GM12874 (cell line): ENCODE results near the gene TENM4.

Experiments
- CTCF ChIP-seq: IDR thresholded peaks from 2 replicates; pipeline ENCODE4 v1.5.1; 2011; ENCODE audit warnings: low read depth, mild to moderate bottlenecking, control low read depth, low read length, moderate library complexity; ENCODE audit not compliant: insufficient read depth

TENM4 gene

GRCh38 chr11:78834886-78835285 lies 605.9 kb downstream of the TENM4 start:
- no peak for TF ChIP-seq CTCF

GRCh38 chr11:78833237-78833636 lies 607.6 kb downstream of the TENM4 start:
- no peak for TF ChIP-seq CTCF

GRCh38 chr11:78832226-78832947 lies 608.4 kb downstream of the TENM4 start:
- no peak for TF ChIP-seq CTCF

GRCh38 chr11:78831571-78831970 lies 609.3 kb downstream of the TENM4 start:
- TF ChIP-seq CTCF: no peak

- TF ChIP-seq CTCF: no peak
Measured at GRCh38 chr11:78830277-78830819, 610.5 kb downstream of the TENM4 start.

- TF ChIP-seq CTCF: no peak
Measured at GRCh38 chr11:78829146-78829545, 611.7 kb downstream of the TENM4 start.

- no peak for TF ChIP-seq CTCF
Measured at GRCh38 chr11:78828676-78829075, 612.2 kb downstream of the TENM4 start.
